ENCODE data around the gene OLFM1. TPM values are rescaled to one million over a fixed set of nuclear protein-coding genes. Genes with fewer than 3 reads are reported as not detected.

OLFM1 gene
- total and polyA plus RNA-seq, 9 of the 15 experiments (the other 6 are each of a cell fraction or from before 2014, with no cell fraction given): not detected

- H4K20me1 ChIP-seq (replicated peaks; ENCODE audit: control insufficient read depth, insufficient read depth, low read length): 0 out of 2 replicates have a peak, but pooled peaks cover 6% of the 10 kb centered on the region
- 0% methylated on average over 16 of the region's 16 CpGs for WGBS (ENCODE audit: insufficient coverage, low coverage, missing lambda C conversion rate)
- no peak overlapping the region for H3K27ac ChIP-seq (ENCODE audit: extremely low read depth, low read depth, low read length)
- ChIA-PET POLR2A (interaction anchor here (0.7 kb wide), 1 partner anchor 45 kb away, joined by 3 read pairs; no protein-coding TSS in a partner anchor), CTCF (ENCODE audit: low intra/inter-chr PET ratio) (no interaction called here)
- FAIRE-seq (no peak), DNase-seq (ENCODE audit: extremely low read depth in 1 of 4, low spot score in 3 of 4) (no peak), ATAC-seq (no peak)
- intact Hi-C loops (cut with micrococcal nuclease): no loop called here
- H3K9ac ChIP-seq (ENCODE audit: insufficient read depth in 1 of 2, low read depth in 2 of 2, low read length in 2 of 2): no peak overlapping the region
- no peak for TF ChIP-seq MIER1 (IDR thresholded peaks at IDR 0.05; ENCODE audit: low read depth)
- no peak for TF ChIP-seq NEUROD1 (IDR thresholded peaks at IDR 0.05; ENCODE audit: borderline replicate concordance, low read depth, low read length, partially characterized antibody)
- TF ChIP-seq ATF4 (CRISPR knock-in tag; IDR thresholded peaks at IDR 0.05): no peak
- no peak for TF ChIP-seq KAT7 (CRISPR knock-in tag; IDR thresholded peaks at IDR 0.05; ENCODE audit: borderline replicate concordance)
- no peak for TF ChIP-seq NELFE (IDR thresholded peaks at IDR 0.05; ENCODE audit: insufficient read depth, insufficient read length)
- no peak for TF ChIP-seq TAF1 (IDR thresholded peaks at IDR 0.05; ENCODE audit: control insufficient read depth, extremely low read depth, insufficient read depth, low read length, severe bottlenecking)
- no peak for TF ChIP-seq HES1 (IDR thresholded peaks at IDR 0.05; ENCODE audit: low read depth)
- no peak for TF ChIP-seq ZNF134 (CRISPR knock-in tag; conservative IDR thresholded peaks at IDR 0.05)
- TF ChIP-seq ZNF140 (CRISPR knock-in tag; IDR thresholded peaks at IDR 0.05): no peak
- no peak for TF ChIP-seq PML (IDR thresholded peaks at IDR 0.05; ENCODE audit: low read length)
- TF ChIP-seq SRSF1 (IDR thresholded peaks at IDR 0.05; ENCODE audit: low read depth, low read length): no peak
- no peak for TF ChIP-seq ZNF217 (CRISPR knock-in tag; IDR thresholded peaks at IDR 0.05)
- H3K4me2 ChIP-seq (ENCODE audit: insufficient read depth, low read length): no peak overlapping the region
- no peaks in the 10 kb centered on the region for H3K79me2 ChIP-seq (ENCODE audit: control insufficient read depth, insufficient read depth, low read length)
- no peak overlapping the region for H2AFZ ChIP-seq (ENCODE audit: low read depth, low read length)
- H3K36me3 ChIP-seq (ENCODE audit: control insufficient read depth, insufficient read depth, low read length): no peaks in the 10 kb centered on the region
- peaks cover 5 to 25% of the 10 kb centered on the region in 2 experiments; a peak in 2 of 5 replicates for H3K27me3 ChIP-seq (ENCODE audit: control insufficient read depth in 2 of 2, insufficient read depth in 2 of 2, low read length in 2 of 2)
- no TSS peak for BruUV-seq (replicated peaks)
- no peaks in the 10 kb centered on the region for H3K4me1 ChIP-seq (replicated peaks in 1 of 2; ENCODE audit: control insufficient read depth in 2 of 2, insufficient read depth in 2 of 2, low read length in 2 of 2)
- no peaks in the 10 kb centered on the region for H3K9me3 ChIP-seq (replicated peaks; ENCODE audit: control insufficient read depth, insufficient read depth, low read depth, low read length)
- in situ Hi-C loops (cut with MboI): no loop called here
- H3K4me3 ChIP-seq: no peak overlapping the region
- H3K9me1 ChIP-seq (ENCODE audit: control insufficient read depth, insufficient read depth, low read length): no peaks in the 10 kb centered on the region
Measured at GRCh38 chr9:135040892-135041291, 46.6 kb upstream of the OLFM1 start.

Data from K562 (cell line).